IMR-90 (cell line): Measurements from ENCODE around the gene S100A8. TPM values are rescaled to one million over a fixed set of nuclear protein-coding genes. Genes with fewer than 3 reads are reported as not detected.
A peak's percentile ranks its signal among the peaks of the same experiment; 100 is the strongest.

Experiments used
- ATAC-seq: fragments of 200-7000 bp; cut with Tn5 transposase; 2 replicates; pipeline ENCODE4 v1.9.1; 2020; ENCODE audit warnings: low read depth, mild to moderate bottlenecking, moderate library complexity
- BruUV-seq: library from RNA; stranded (reverse); fragments of 400-500 nt; replicated peaks from 2 replicates; lab custom pipeline; 2021; lab: Mats Ljungman, UMichigan
- CTCF ChIA-PET: fragments of 300-600 bp; formaldehyde crosslinking; extraction: SDS; loops from one replicate; lab custom pipeline; 2021; ENCODE audit warnings: antibody characterized with exemption; lab: Yijun Ruan, JAX
- POLR2A ChIA-PET: fragments of 300-600 bp; sonication (Branson Sonifier 250); formaldehyde crosslinking; loops from one replicate; lab custom pipeline; 2022; ENCODE audit warnings: antibody characterized with exemption; ENCODE audit not compliant: unreplicated experiment; lab: Charles Lee
- DNase-seq: peaks from one replicate; pipeline ENCODE4 v3.0.0; 2013
- H2AFZ ChIP-seq: replicated peaks from 2 replicates; pipeline ENCODE3; 2013; ENCODE audit warnings: low read length, mild to moderate bottlenecking; ENCODE audit not compliant: poor library complexity
- H2AK5ac ChIP-seq: 2 replicates; pipeline ENCODE4 v1.6.1; 2013; ENCODE audit warnings: low read depth, low read length, inconsistent platforms
- H2AK9ac ChIP-seq: replicated peaks from 2 replicates; pipeline ENCODE3; 2013; ENCODE audit warnings: mild to moderate bottlenecking, low read depth, low read length, moderate library complexity; ENCODE audit not compliant: poor library complexity
- H2BK120ac ChIP-seq: 2 replicates; pipeline ENCODE4 v1.6.1; 2013; ENCODE audit warnings: low read depth, low read length, inconsistent platforms
- H2BK15ac ChIP-seq: 3 replicates; pipeline ENCODE4 v1.6.1; 2013; ENCODE audit warnings: low read depth, low read length, inconsistent platforms
- H2BK20ac ChIP-seq: 2 replicates; pipeline ENCODE4 v1.6.1; 2013; ENCODE audit warnings: low read depth, mild to moderate bottlenecking, inconsistent platforms, low read length, moderate library complexity
- H2BK5ac ChIP-seq: 2 replicates; pipeline ENCODE4 v1.6.1; 2013; ENCODE audit warnings: mild to moderate bottlenecking, low read depth, low read length, inconsistent platforms; ENCODE audit not compliant: poor library complexity, severe bottlenecking
- H3K14ac ChIP-seq: replicated peaks from 2 replicates; pipeline ENCODE4 v1.6.1; 2013; ENCODE audit warnings: low read depth, low read length, inconsistent platforms
- H3K18ac ChIP-seq: 2 replicates; pipeline ENCODE4 v1.6.1; 2013; ENCODE audit warnings: low read depth, low read length, control low read depth
- H3K23ac ChIP-seq: 2 replicates; pipeline ENCODE4 v1.6.1; 2013; ENCODE audit warnings: low read depth, low read length, inconsistent platforms
- H3K27ac ChIP-seq: 2 replicates; pipeline ENCODE4 v1.5.1; 2013; ENCODE audit warnings: mild to moderate bottlenecking, control low read depth, low read length; ENCODE audit not compliant: insufficient read depth
- H3K27me3 ChIP-seq: 2 replicates; pipeline ENCODE4 v1.6.1; 2013; ENCODE audit warnings: low read length; ENCODE audit not compliant: control insufficient read depth, insufficient read depth
- H3K36me3 ChIP-seq: 2 replicates; pipeline ENCODE4 v1.6.1; 2013; ENCODE audit warnings: low read length, mixed read lengths; ENCODE audit not compliant: control insufficient read depth, insufficient read depth
- H3K4ac ChIP-seq: 2 replicates; pipeline ENCODE4 v1.6.1; 2013; ENCODE audit warnings: low read depth, low read length, inconsistent platforms
- H3K4me1 ChIP-seq: 2 replicates; pipeline ENCODE4 v1.6.1; 2013; ENCODE audit warnings: low read length, mixed read lengths; ENCODE audit not compliant: control insufficient read depth, insufficient read depth
- H3K4me2 ChIP-seq: 2 replicates; pipeline ENCODE4 v1.6.1; 2013; ENCODE audit warnings: low read depth, mild to moderate bottlenecking, control low read depth, low read length, moderate library complexity
- H3K4me3 ChIP-seq: 2 replicates; pipeline ENCODE4 v1.5.1; 2013; ENCODE audit warnings: low read depth, mild to moderate bottlenecking, control low read depth, low read length, moderate library complexity; ENCODE audit not compliant: insufficient read depth
- H3K56ac ChIP-seq: 2 replicates; pipeline ENCODE4 v1.6.1; 2013; ENCODE audit warnings: low read length, inconsistent platforms; ENCODE audit not compliant: insufficient read depth; ENCODE audit errors: extremely low read depth
- H3K79me1 ChIP-seq, 2 experiments: 2 replicates each; pipeline ENCODE4 v1.6.1; 2013; ENCODE audit warnings: low read length in 2 of 2, inconsistent platforms in 1 of 2, low read depth in 1 of 2
- H3K9ac ChIP-seq: 2 replicates; pipeline ENCODE4 v1.6.1; 2013; ENCODE audit warnings: low read depth, low read length, control low read depth
- H3K9me1 ChIP-seq: 2 replicates; pipeline ENCODE4 v1.6.1; 2013; ENCODE audit warnings: low read length, inconsistent platforms; ENCODE audit not compliant: insufficient read depth
- H3K9me3 ChIP-seq: 2 replicates; pipeline ENCODE4 v1.6.1; 2013; ENCODE audit warnings: low read length; ENCODE audit not compliant: control insufficient read depth, insufficient read depth
- H4K20me1 ChIP-seq: 2 replicates; pipeline ENCODE4 v1.6.1; 2013; ENCODE audit warnings: low read length, inconsistent platforms; ENCODE audit not compliant: insufficient read depth
- H4K5ac ChIP-seq: 2 replicates; pipeline ENCODE4 v1.6.1; 2013; ENCODE audit warnings: mild to moderate bottlenecking, low read depth, low read length, control low read depth
- H4K8ac ChIP-seq, 2 experiments: 2 replicates each; pipeline ENCODE4 v1.6.1; 2013; ENCODE audit warnings: low read depth in 2 of 2, low read length in 2 of 2, control low read depth in 1 of 2, inconsistent platforms in 1 of 2
- H4K91ac ChIP-seq: 2 replicates; pipeline ENCODE4 v1.6.1; 2013; ENCODE audit warnings: low read depth, low read length, inconsistent platforms; ENCODE audit not compliant: insufficient read depth
- BHLHE40 ChIP-seq: fragments of 150-350 bp; IDR thresholded peaks from 2 replicates; pipeline ENCODE4 v1.6.1; 2016; ENCODE audit warnings: mild to moderate bottlenecking, low read depth, low read length
- CEBPB ChIP-seq: IDR thresholded peaks from 2 replicates; pipeline ENCODE4 v1.6.1; 2012; ENCODE audit warnings: low read depth, low read length, improper control_type of control experiment
- CHD1 ChIP-seq: IDR thresholded peaks from 2 replicates; pipeline ENCODE4 v1.6.1; 2012; ENCODE audit warnings: low read depth, low read length, improper control_type of control experiment
- MAFK ChIP-seq: IDR thresholded peaks from 2 replicates; pipeline ENCODE4 v1.6.1; 2012; ENCODE audit warnings: low read depth, low read length, improper control_type of control experiment
- RAD21 ChIP-seq: IDR thresholded peaks from 2 replicates; pipeline ENCODE4 v1.6.1; 2012; ENCODE audit warnings: low read length, improper control_type of control experiment
- RCOR1 ChIP-seq: IDR thresholded peaks from 2 replicates; pipeline ENCODE4 v1.6.1; 2012; ENCODE audit warnings: mild to moderate bottlenecking, low read length, improper control_type of control experiment; ENCODE audit not compliant: insufficient replicate concordance
- RFX5 ChIP-seq: IDR thresholded peaks from 2 replicates; pipeline ENCODE4 v1.8.0; 2012; ENCODE audit warnings: low read depth, mild to moderate bottlenecking, low read length, moderate library complexity
- WGBS, 2 experiments: methylation state at CpG; one replicate each; pipeline versions ENCODE4 v1.1.5 to v1.1.7; 2013; ENCODE audit warnings: missing lambda C conversion rate in 2 of 2; ENCODE audit not compliant: insufficient read length in 1 of 2; ENCODE audit errors: extremely low coverage in 2 of 2; 5-methylcytosine and 5-hydroxymethylcytosine counted together
- dilution Hi-C: fragments of 300-500 bp; cut with HindIII; formaldehyde crosslinking; loops from one replicate; pipeline ENCODE4 v1.14.3; 2018; ENCODE audit warnings: low sequenced_read_pairs; ENCODE audit not compliant: unreplicated experiment
- in situ Hi-C: fragments of 300-500 bp; cut with MboI; formaldehyde crosslinking; loops from 3 replicates; pipeline ENCODE4 v1.14.3; 2019; ENCODE audit warnings: low sequenced_read_pairs, inconsistent platforms, mixed read lengths
- intact Hi-C: fragments of 100-400 bp; cut with micrococcal nuclease; formaldehyde crosslinking; loops from 2 replicates; pipeline ENCODE4 v1.10.0; 2022
- polyA plus RNA-seq, 3 experiments: library from polyadenylated mRNA; depleted of rRNA; stranded (reverse); fragments of >200 nt; gene quantifications; 2 replicates each; pipeline ENCODE4 v1.2.3, GENCODE V29; 2012; ENCODE audit warnings: low replicate concordance in 1 of 3
- total RNA-seq: library from RNA; depleted of rRNA; stranded (reverse); fragments of >200 nt; gene quantifications from 2 replicates; pipeline ENCODE4 v1.2.3, GENCODE V29; 2012
- TF ChIP-seq, protein P1 (sequence below): conservative IDR thresholded peaks from 2 replicates; pipeline ENCODE4 v1.5.1; 2012; ENCODE audit warnings: mild to moderate bottlenecking, low read depth, low read length, improper control_type of control experiment
- TF ChIP-seq, protein P2 (sequence below): fragments of 150-350 bp; IDR thresholded peaks from 2 replicates; pipeline ENCODE4 v1.6.1; 2016; ENCODE audit warnings: low read depth, mild to moderate bottlenecking, low read length, moderate library complexity, borderline replicate concordance

The S100A8 gene
- total and polyA plus RNA-seq, 2 of the 4 experiments (the other 2 are of a cell fraction), result not detected

DNA sequence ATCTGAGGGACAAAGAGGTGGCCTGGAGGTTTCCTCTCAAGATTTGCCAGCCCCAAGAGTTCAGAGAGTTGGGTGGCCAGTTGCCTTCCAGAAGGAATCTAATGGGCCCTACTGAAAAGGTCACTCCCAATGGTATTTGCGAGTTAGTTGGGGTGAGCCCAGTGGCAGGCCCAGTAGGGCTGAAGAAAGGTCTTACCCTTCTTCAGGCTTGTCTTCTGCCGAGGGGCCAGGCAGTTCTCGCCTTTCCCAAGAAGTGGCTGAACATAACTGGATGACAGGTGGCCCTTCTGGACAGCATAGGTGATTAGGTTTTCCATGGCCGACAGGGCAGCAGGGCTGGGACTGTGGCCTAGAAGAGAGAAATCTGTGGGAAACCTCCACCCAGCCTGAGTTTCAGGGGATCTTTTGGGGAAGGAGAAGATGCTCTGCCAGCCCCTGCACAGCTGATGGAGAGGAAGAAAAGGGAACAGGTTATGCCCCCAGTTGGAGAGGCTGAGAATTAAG is 49.4 kb downstream of the S100A8 start:
- in situ Hi-C loops, result no loop called here
- no peak for ATAC-seq
- dilution Hi-C loops, result no loop called here
- no peak overlapping the region for H3K18ac ChIP-seq
- no peak overlapping the region for H2BK15ac ChIP-seq
- H2BK20ac ChIP-seq, result no peak overlapping the region
- no peaks in the 10 kb centered on the region for H3K36me3 ChIP-seq
- BruUV-seq, result no TSS peak
- H3K23ac ChIP-seq, result no peak overlapping the region
- H3K56ac ChIP-seq, result no peak overlapping the region
- no peak overlapping the region for H3K4me3 ChIP-seq
- H3K9ac ChIP-seq, result no peak overlapping the region
- intact Hi-C loops, result no loop called here
- H3K9me1 ChIP-seq, result no peaks in the 10 kb centered on the region
- H2AK9ac ChIP-seq, result peak overlapping the region; percentile 13
- H3K27me3 ChIP-seq, result peaks cover 4% of the 10 kb centered on the region
- H4K20me1 ChIP-seq, result no peaks in the 10 kb centered on the region
- H3K27ac ChIP-seq, result no peak overlapping the region
- H3K79me1 ChIP-seq, result no peaks in the 10 kb centered on the region
- H2BK5ac ChIP-seq, result no peak overlapping the region
- DNase-seq, result no peak
- no peak overlapping the region for H3K14ac ChIP-seq
- no peak overlapping the region for H3K4me2 ChIP-seq
- CTCF ChIA-PET, result no interaction called here
- no peak overlapping the region for H4K8ac ChIP-seq
- POLR2A ChIA-PET, result no interaction called here
- no peak overlapping the region for H4K5ac ChIP-seq
- H2BK120ac ChIP-seq, result no peak overlapping the region
- H2AK5ac ChIP-seq, result no peak overlapping the region
- H4K91ac ChIP-seq, result no peak overlapping the region
- no peak overlapping the region for H2AFZ ChIP-seq
- H3K4me1 ChIP-seq, result no peaks in the 10 kb centered on the region
- H3K4ac ChIP-seq, result no peak overlapping the region
- no peaks in the 10 kb centered on the region for H3K9me3 ChIP-seq
- TF ChIP-seq, protein P1, sequence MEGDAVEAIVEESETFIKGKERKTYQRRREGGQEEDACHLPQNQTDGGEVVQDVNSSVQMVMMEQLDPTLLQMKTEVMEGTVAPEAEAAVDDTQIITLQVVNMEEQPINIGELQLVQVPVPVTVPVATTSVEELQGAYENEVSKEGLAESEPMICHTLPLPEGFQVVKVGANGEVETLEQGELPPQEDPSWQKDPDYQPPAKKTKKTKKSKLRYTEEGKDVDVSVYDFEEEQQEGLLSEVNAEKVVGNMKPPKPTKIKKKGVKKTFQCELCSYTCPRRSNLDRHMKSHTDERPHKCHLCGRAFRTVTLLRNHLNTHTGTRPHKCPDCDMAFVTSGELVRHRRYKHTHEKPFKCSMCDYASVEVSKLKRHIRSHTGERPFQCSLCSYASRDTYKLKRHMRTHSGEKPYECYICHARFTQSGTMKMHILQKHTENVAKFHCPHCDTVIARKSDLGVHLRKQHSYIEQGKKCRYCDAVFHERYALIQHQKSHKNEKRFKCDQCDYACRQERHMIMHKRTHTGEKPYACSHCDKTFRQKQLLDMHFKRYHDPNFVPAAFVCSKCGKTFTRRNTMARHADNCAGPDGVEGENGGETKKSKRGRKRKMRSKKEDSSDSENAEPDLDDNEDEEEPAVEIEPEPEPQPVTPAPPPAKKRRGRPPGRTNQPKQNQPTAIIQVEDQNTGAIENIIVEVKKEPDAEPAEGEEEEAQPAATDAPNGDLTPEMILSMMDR, result no peak
- TF ChIP-seq MAFK (no peak), CEBPB (no peak), BHLHE40 (no peak), RCOR1 (no peak), RFX5 (no peak), RAD21 (no peak), CHD1 (no peak)
- TF ChIP-seq, protein P2, sequence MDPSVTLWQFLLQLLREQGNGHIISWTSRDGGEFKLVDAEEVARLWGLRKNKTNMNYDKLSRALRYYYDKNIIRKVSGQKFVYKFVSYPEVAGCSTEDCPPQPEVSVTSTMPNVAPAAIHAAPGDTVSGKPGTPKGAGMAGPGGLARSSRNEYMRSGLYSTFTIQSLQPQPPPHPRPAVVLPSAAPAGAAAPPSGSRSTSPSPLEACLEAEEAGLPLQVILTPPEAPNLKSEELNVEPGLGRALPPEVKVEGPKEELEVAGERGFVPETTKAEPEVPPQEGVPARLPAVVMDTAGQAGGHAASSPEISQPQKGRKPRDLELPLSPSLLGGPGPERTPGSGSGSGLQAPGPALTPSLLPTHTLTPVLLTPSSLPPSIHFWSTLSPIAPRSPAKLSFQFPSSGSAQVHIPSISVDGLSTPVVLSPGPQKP, result no peak
- 58% methylated on average over 2 of the region's 4 CpGs; no CpG with 5 or more reads in 1 of the 2 experiments for WGBS, 2 experiments
